SK-N-SH (cell line): ENCODE results near the gene PSMC5.

Experiments used
- CTCF ChIP-seq: fragments of 200-600 bp; sonication (generic); IDR thresholded peaks from 2 replicates; pipeline ENCODE4 v1.6.1; 2017; ENCODE audit warnings: antibody characterized with exemption, mild to moderate bottlenecking, moderate library complexity
- ELF1 ChIP-seq: IDR thresholded peaks from 2 replicates; pipeline ENCODE4 v1.4.0; 2012
- EP300 ChIP-seq, 2 experiments: IDR thresholded peaks; 2 replicates each; pipeline versions ENCODE4 v1.4.0 to v1.6.1; 2012; ENCODE audit warnings: borderline replicate concordance in 1 of 2, low read depth in 1 of 2, low read length in 1 of 2
- FOXJ3 ChIP-seq: sonication (generic); formaldehyde crosslinking; IDR thresholded peaks from 2 replicates; pipeline ENCODE4 v1.5.1; 2020; ENCODE audit warnings: mild to moderate bottlenecking, missing genetic modification reagents
- GABPA ChIP-seq: IDR thresholded peaks from 2 replicates; pipeline ENCODE4 v1.4.0; 2012; ENCODE audit warnings: low read depth, mild to moderate bottlenecking
- IRF3 ChIP-seq: fragments of 150-350 bp; IDR thresholded peaks from 2 replicates; pipeline ENCODE4 v1.6.1; 2016; ENCODE audit warnings: mild to moderate bottlenecking, low read depth, low read length
- JUND ChIP-seq: IDR thresholded peaks from 2 replicates; pipeline ENCODE4 v1.4.0; 2012
- MXI1 ChIP-seq: IDR thresholded peaks from 2 replicates; pipeline ENCODE4 v1.6.1; 2012; ENCODE audit warnings: mild to moderate bottlenecking, low read depth, low read length, improper control_type of control experiment
- NRF1 ChIP-seq: IDR thresholded peaks from 2 replicates; pipeline ENCODE4 v1.6.1; 2012; ENCODE audit warnings: low read depth, mild to moderate bottlenecking, low read length
- RCOR1 ChIP-seq: fragments of 150-350 bp; IDR thresholded peaks from 2 replicates; pipeline ENCODE4 v1.6.1; 2017; ENCODE audit warnings: antibody characterized with exemption, low read length
- RXRA ChIP-seq: IDR thresholded peaks from 2 replicates; pipeline ENCODE4 v1.4.0; 2012; ENCODE audit warnings: low read depth, mild to moderate bottlenecking, borderline replicate concordance
- TEAD4 ChIP-seq: IDR thresholded peaks from 2 replicates; pipeline ENCODE4 v1.4.0; 2012; ENCODE audit warnings: mild to moderate bottlenecking, borderline replicate concordance; ENCODE audit not compliant: insufficient read depth
- ZBTB33 ChIP-seq: IDR thresholded peaks from 2 replicates; pipeline ENCODE4 v1.4.0; 2012; ENCODE audit warnings: low read depth, borderline replicate concordance

GRCh38 chr17:63832455-63832854, 5.2 kb downstream of the PSMC5 start:
- TF ChIP-seq EP300 (IDR thresholded peaks at IDR 0.05; ENCODE audit: borderline replicate concordance in 1 of 2, low read depth in 1 of 2, low read length in 1 of 2) = no peak
- no peak; the same call in 1 of the 2 replicates for TF ChIP-seq CTCF
- TF ChIP-seq JUND = no peak
- no peak for TF ChIP-seq GABPA
- TF ChIP-seq ZBTB33 = no peak
- TF ChIP-seq RXRA = no peak
- TF ChIP-seq NRF1 = no peak
- TF ChIP-seq FOXJ3 = no peak
- no peak for TF ChIP-seq ELF1
- no peak for TF ChIP-seq IRF3
- TF ChIP-seq MXI1 = no peak
- no peak for TF ChIP-seq RCOR1
- no peak for TF ChIP-seq TEAD4
